Activated naive CD4-positive, alpha-beta T cell treated with Interleukin-2 at 50 U/mL for 16 hours (primary cell): ENCODE data around the gene MRTO4.
"Not testable (repeated sequence)": the region's sequence is repeated elsewhere in the genome, so short reads cannot be mapped to it uniquely, and the experiment has no call there.

Source experiments
- DNase-seq: peaks from one replicate; pipeline ENCODE4 v3.0.0-alpha.2; 2020

Gene MRTO4

GRCh38 chr1:19251305-19252196 lies at the start of gene MRTO4, which contains the start of gene EMC1:
Gene MRTO4 (plus strand): TSS chr1:19251805. CDS start chr1:19251836, 31 bp downstream.
Gene EMC1 (minus strand): TSS chr1:19251524. CDS start chr1:19251509, 15 bp downstream.
- peak; percentile 95 for DNase-seq

DNA sequence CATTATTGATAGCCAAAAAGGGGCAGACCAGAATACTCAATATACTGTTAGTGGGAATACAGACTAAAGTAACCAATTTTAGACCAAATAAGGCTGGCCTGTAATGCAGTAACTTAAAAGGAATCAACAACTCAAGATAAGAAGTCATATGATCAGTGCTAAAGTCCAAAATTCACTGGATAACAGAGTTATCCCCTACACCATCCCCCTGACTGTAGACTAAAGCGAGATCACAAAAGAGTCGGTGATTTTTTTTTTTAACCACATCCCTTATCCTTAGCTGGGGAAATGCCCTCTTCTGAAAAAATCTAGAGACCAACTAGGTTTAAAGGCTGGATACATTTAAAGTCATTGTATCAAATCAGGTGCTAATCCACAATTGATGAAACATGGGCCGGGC lies 49.2 kb upstream of the MRTO4 start:
- DNase-seq, result no peak

DNA sequence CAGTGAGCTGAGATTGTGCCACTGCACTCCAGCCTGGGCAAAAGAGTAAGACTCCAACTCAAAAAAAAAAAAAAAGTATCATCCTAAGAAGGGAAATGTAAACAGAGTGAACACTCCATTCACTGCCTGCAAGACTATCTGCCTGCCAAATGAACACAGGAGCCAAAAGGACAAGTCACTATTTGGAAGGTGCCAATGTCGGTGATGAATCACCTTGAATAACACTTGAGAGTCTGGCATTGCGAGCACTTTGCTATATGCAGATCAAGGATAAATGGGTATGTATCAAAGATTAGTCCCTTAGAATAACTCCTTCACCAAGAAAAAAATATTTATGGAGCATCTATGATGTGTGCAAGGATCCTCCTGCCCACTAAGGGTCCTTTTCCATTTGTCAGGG lies 48.2 kb upstream of the MRTO4 start:
- DNase-seq, result no peak

DNA sequence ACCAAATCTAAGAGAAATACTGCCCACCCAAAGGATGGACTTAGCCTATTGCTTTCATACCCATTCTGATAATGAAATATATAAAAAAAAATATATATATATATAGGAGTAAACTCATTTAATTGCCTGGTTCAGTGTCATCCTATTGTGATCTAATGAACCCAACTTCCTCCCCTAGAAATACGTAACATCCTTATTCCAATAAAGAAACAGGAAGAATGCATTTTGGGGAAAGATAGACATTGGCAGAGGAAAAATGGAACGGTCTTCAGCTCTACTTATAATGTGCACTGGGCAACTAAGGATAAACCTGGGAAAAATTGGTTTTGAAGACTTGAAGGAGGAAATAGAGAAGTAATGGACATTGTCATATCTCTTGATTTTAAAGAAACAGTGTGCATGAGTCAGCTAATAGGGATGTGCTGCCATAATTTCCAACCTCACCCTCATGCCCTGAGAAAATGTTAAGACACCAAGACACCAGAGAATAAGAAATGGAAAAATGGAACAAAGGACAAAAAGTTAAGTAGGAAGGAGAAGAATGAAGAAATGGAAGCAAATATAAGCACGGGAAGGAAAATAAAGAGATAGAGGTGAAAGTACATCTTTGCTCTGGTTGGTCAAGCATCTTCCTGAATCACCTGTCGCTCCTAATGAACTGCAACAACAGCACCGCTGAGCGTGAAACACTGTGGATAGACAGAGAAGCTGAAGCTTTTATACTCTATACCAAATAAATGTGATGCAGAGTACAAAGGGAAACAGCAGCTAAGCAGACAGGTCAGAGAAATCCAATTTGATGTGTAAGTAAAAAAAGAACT lies 46.9 kb upstream of the MRTO4 start:
- DNase-seq, result no peak

DNA sequence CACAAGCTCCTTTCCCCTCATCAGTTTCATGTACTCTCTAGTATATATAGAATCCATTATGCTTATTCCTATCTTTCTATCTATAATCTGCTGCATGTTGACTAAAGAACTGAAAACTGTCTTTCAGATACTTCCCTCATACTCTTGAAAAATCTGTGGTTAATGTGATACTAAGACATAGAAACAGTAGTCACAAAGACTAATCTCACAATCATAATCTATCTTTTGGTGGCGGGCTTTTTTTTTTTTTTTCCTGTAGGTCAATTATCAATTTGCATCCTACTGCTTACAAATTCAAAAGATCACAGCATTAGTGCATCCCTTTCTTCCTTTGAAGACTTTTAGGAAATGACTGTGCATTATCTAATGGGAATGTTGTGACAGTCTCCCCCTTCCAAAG lies 46.2 kb upstream of the MRTO4 start:
- no peak for DNase-seq

DNA sequence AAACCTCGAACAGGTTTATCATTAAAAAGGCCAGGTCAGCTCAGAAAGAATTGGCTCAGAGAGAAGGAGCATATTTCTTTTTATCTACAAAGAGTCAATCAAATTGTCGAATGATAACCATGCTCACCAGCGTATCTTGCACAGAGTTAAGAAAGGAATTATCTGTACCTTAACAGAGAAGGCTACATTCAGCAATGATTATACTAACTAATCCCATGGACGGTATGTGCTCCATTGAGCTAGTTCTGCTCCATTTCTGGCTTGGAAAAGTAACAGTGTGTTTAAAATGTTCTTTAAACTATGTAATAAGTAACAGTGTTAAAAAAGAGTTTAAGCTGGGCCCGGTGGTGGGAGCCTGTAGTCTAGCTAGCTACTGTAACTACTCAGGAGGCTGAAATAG lies 45.8 kb upstream of the MRTO4 start:
- no peak for DNase-seq

DNA sequence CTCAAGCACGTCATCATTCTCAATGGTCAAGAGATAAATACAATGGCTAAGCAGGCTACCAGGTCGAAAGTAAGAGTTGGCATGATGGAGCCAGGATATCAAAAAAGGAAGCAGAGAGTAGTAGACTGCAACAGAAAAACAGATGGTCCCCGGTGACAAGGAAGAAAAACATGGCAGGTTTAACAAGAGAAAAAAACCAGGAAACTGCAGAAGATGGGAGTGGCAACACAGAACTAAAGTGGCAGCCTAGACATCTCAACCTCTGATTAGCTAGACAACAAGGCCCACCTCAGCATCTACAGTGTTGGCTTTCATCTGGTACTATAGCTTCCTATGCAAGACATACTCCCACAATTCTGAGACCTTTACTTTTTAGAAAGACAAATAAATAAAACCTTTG lies 44.7 kb upstream of the MRTO4 start:
- DNase-seq, result no peak

GRCh38 chr1:19208710-19209438 lies 42.7 kb upstream of the MRTO4 start:
- no peak for DNase-seq

- peak; percentile 66 for DNase-seq
Observed at GRCh38 chr1:19209439-19209989, 42.1 kb upstream of the MRTO4 start.

DNA sequence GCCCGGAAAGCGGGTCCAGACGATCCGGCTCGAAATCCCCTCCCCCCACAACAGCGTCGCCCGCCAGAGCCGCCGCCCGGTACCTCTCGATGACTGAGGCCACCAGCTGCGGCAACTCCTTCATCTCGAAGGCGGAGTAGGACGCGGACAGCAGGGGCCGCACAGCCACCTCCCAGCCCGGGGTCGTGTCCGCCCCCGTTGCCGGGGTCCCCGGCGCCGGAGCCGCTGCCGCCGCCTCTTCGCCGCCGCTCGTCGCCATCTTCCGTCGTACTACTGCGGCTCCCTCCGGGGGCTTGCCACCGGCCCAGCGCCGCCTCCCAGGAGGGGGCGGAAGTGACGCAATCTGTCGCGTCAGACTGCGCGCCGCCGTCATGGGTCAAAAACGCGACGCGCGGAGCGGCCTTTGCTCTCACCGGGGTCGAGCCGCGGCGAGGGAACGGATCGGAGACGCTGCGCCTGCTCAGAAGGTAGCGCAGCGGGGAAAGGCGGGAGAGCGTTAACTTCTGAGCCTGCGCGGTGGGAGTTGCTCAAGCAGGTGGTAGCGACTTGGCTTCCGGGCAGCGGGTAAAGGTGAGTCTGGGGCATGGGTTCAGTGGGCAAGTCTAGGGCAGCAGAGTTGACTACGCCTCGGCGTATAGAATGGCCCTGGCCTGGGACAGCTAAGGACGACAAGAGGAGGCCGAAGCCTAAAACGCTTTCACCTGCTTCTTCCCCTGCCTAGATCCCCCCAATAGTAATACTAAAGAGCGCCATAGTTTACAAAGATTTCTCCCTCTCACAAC lies 41.4 kb upstream of the MRTO4 start, which contains the start of gene UBR4:
UBR4 (minus strand) TSS at position 277 of the 782 bp plus-strand sequence; CDS start at position 259, 18 bp downstream.
- DNase-seq, result peak; percentile 98

DNA sequence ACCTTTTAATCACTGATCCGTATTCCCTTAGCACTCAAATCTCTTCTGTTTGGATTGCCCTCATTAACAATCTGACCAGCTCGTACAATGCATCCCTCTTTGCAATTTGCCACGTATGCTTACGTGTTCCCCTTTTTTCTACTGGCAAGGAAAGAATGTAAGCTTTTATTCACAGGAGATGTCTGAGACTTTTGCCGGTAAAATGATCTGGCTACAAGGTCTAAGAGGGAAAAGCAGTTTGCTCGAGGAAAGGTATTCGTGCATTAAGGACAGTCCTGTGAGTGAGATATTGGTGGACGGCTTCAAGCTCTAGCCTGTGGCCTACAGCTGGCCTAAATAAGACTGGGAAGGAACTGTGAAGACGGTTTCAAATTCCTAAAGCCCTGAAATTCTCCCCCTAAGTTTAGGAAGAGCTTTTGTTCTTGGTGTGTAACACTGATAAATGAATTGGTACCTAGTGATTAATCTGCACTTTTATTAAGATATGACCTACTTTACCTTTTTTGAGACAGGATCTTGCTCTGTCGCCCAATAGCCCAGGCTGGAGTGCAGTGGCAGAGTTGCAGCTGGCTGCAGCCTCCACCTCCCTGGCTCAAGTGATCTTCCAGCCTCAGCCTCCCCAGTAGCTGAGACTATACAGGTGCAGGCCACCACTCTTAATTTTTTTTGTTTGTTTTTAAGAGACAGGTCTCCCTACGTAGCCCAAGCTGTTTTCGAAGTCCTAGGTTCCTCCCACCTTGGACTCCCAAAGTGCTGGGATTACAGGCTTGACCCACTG lies 40.6 kb upstream of the MRTO4 start:
- no peak for DNase-seq

DNA sequence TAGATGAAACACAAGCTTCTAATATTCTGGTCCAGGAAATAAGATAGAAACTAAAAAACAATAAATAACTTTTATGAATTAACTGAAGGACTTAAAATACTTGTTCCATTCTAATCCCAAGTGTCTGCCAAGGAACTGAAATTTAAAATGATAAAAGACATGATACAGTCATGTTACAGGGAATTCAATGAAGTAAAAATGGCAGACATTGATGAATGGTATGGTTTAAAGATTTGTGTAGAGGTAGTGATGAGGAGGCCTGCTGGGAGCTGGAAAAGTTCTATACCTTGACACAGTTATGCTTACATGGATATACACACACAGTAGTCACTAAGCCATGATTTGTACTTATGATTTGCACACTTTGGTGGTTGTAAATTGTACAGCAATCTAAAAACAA lies 39.4 kb upstream of the MRTO4 start:
- DNase-seq, result no peak

GRCh38 chr1:19213580-19213979 lies 38.0 kb upstream of the MRTO4 start:
- no peak for DNase-seq

DNA sequence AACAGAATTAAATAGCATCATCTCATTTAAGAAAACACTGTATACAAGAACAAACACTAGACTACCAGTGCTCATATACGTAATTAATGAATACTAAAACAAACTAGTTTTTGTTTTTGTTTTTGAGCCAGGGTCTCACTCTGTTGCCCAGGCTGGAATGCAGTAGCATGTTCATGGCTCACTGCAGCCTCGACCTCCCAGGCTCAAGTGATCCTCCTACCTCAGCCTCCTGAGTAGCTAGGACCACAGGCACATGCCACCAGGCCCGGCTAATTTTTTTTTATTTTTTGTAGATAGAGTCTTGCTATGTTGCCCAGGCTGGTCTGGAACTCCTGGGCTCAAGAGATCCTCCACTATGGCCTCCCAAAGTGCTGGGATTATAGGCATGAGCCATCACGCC lies 35.0 kb upstream of the MRTO4 start:
- DNase-seq, result not testable (repeated sequence)

- no peak for DNase-seq
Observed at GRCh38 chr1:19219451-19219850, 32.2 kb upstream of the MRTO4 start.

DNA sequence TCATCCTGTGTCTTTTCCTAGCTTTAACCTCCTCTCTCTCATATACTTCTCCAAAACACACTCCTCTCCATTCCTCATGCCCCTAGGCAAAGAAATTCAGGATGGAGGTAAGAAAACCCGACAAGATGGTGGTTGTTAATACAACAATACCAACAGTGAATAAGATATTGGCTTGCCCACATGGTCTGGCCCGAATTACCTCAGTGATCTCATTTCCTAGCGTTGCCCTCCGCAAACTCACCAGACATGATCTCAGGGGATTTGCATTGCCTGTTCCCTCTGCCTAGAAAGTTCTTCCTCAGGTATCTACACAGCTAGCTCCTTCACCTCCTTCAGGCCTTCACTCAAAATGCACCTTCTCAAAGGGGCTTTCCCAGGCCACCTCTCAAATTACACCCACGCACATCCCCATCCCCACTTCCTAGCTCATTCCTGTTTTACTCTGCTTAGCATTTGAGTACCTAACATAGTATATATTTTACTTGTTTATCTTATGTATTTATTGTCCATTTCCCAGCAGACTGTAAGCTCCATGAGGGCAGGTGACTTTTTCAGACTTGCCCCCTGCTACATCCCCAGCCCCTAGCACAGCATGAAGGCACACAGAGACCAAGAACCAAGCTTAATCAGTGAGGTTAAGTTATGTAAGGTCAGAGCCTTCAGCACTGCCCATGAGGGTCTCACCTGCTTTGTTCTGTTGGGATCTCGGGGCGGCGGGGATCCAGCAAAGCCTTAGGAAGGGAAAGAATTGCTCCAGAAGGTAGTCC lies 31.3 kb upstream of the MRTO4 start:
- DNase-seq, result no peak

DNA sequence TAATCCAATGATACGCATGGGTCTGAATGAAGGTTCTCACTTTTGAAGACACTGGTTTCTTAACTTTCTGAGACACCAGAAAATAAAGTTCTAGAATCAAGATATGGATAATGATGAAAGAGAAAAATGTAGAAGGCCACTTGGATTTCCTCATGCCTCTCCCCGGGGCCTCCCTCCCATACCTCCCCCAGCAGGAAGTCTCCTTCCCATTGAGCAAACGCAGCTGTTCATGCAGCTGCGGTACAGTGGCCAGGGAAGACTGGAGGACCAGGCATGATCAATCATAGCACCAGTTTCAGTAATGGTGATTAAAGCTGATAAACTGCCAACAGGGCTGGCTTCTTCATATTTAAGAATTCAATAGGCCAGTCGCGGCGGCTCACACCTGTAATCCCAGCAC lies 30.6 kb upstream of the MRTO4 start:
- no peak for DNase-seq

GRCh38 chr1:19222573-19222972 lies 29.0 kb upstream of the MRTO4 start:
- no peak for DNase-seq

- no peak for DNase-seq
Observed at GRCh38 chr1:19222979-19223824, 28.4 kb upstream of the MRTO4 start.
